GM19467 (cell line): ENCODE measurements around the gene TTC23L.
"Not testable (repeated sequence)": the region's sequence is repeated elsewhere in the genome, so short reads cannot be mapped to it uniquely, and the experiment has no call there.

Experiments
- ATAC-seq: cut with Tn5 transposase; IDR thresholded peaks from one replicate; pipeline ENCODE4 v1.9.1; 2021; ENCODE audit warnings: mild to moderate bottlenecking, moderate library complexity; ENCODE audit not compliant: unreplicated experiment

Gene TTC23L

DNA sequence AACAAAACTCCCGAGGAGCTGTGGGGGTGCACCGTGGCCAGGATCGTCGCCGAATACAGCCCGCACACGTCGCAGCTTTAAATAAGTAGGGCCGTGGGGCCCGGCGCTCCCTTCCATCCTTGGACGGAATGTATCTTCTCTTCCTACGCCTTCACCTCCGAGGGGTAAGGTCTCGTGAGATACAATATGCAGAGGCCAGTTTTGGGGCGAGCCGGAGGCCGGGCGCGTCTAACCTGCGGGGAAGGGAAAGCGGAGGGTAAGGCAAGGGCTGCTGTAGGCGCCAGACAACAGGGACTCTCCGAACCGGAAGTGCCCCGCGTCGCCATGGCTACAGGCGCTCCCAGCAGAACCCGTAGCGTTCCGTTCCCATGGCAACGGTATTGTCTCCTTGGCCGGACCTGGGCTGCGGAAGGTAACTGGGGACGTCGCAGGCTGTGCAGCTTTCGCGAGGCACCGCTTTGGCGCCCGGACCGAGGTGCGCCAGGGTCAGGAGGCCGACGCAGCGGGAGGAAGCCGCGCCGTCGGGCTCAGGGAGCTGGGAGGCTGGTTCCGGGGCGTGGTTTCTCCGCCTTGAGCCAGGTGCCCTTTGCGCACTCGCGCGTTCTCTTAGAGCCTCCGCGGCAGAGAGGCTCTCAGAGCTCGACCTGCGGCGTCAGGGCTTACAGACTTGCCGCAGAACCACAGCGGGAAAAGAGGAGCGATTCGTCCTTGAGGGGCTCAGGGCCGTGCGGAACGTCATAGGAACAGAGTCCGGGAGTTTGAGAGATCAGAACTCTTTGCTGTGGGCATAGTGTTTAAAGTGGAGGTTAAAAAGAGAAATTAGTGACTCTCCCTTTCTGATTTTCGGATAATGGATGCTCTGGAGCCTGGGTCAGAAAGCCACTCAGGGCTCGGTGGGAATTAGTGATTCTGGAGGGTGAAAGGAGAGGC is at the start of gene TTC23L:
TSS of gene TTC23L (plus strand) at position 380 of the 930 bp plus-strand sequence. CDS start 1,508 bp downstream, outside the sequence.
- peak; percentile 97 for ATAC-seq

- ATAC-seq = no peak
Measured at GRCh38 chr5:34789639-34790038, 49.3 kb upstream of the TTC23L start.

GRCh38 chr5:34790069-34790468 is 48.9 kb upstream of the TTC23L start:
- no peak for ATAC-seq

DNA sequence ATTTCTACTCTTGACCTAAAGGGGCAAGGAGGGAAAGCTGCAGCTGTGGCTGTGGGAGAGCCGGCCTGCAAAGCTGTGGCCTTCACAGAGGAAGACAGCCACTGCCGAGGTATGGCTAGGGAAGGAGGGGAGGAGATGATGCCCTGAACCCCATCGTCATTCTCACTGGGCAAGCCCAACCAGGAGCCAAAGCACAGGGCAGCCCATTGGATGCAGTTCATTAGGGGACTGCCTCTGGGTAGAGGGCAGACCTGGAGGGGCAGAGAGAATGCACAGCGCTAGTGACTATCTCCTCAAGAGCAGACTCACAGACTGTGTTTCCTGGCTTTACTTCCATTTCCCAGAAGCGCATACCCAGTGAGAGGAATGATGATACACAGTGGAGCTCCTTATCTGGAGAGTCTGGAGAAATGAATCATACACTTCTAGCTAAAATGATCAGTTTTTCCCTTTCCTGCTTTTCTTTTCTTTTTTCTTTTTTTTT is 47.2 kb upstream of the TTC23L start:
- no peak for ATAC-seq

GRCh38 chr5:34802834-34803563 is 36.0 kb upstream of the TTC23L start:
- no peak for ATAC-seq

DNA sequence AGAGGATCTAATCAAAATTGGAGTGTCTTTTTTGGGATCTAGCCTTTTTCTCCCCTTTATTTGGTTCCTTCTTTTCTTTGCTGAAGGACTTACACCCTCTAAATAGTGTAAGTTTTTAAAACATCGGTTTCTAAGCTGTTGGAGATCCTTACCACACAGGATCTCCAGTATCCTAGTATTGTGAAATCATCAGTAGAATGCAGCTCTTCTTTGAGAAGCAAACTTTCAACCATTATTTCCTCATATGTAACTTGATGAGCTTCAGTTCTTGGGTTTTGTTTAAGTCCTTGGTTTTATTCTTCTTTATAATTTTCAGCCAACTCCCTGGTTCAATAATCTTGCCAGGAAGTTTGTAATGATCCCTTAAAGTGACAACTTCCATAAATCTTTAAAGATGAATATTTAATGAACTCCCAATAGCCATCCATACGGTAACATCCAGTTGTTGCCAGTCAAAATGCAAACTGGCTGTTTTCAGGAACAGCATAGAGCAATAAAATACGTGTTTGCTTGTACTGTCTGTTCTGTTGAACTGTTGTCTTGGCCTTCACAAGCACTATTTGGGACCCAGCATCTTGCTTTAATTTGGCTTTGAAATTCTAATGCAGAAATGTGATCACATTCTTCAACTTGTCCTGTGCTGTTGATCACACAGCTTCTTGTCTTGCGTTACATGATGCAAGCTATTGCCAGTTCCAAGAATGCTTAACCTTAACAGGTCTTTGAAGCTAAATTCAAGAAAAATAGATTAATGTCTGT is 34.8 kb upstream of the TTC23L start:
- ATAC-seq = no peak

- ATAC-seq = no peak
Measured at GRCh38 chr5:34804913-34805312, 34.1 kb upstream of the TTC23L start.

DNA sequence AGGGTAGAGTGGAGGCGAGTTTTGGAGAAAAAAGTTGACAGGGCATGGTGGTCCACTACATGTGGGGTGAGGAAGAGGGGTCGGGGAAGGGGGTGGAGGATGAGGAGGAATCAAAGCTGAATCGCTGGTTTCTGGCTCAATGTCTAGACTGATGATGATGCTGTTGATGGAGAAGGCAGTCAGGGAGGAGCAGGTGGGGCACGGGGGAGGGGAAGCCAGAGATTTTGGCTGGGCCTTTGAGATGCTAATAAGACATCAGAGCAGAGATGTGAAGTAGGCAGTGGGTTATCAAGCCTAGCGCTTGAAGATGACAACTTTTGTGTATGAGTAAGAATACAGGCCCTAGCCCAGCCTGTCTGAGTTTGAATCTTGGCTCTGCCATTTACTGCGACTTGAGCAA is 32.4 kb upstream of the TTC23L start:
- ATAC-seq = no peak

DNA sequence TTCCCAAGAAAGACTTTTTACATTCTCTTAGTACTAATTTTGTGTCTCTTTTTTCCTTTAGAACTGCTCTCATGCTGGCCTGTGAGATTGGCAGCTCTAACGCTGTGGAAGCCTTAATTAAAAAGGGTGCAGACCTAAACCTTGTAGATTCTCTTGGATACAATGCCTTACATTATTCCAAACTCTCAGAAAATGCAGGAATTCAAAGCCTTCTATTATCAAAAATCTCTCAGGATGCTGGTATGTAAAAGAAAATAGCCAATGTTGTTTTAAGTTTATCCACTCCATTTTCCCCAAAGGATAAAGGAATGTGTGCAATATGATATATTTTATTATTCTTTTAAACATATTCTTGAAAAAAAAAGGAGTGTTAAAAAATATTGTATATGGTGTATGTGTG is 27.3 kb upstream of the TTC23L start:
- no peak for ATAC-seq

GRCh38 chr5:34813509-34813908 is 25.5 kb upstream of the TTC23L start:
- ATAC-seq = no peak

- ATAC-seq = no peak
Measured at GRCh38 chr5:34817558-34818351, 21.2 kb upstream of the TTC23L start.

- ATAC-seq = no peak
Measured at GRCh38 chr5:34818717-34819116, 20.2 kb upstream of the TTC23L start.

- no peak for ATAC-seq
Measured at GRCh38 chr5:34820593-34820992, 18.4 kb upstream of the TTC23L start.

GRCh38 chr5:34822956-34823715 is 15.8 kb upstream of the TTC23L start:
- no peak for ATAC-seq

GRCh38 chr5:34826347-34826746 is 12.6 kb upstream of the TTC23L start:
- ATAC-seq = no peak

GRCh38 chr5:34827588-34828506 is 11.1 kb upstream of the TTC23L start:
- no peak for ATAC-seq

DNA sequence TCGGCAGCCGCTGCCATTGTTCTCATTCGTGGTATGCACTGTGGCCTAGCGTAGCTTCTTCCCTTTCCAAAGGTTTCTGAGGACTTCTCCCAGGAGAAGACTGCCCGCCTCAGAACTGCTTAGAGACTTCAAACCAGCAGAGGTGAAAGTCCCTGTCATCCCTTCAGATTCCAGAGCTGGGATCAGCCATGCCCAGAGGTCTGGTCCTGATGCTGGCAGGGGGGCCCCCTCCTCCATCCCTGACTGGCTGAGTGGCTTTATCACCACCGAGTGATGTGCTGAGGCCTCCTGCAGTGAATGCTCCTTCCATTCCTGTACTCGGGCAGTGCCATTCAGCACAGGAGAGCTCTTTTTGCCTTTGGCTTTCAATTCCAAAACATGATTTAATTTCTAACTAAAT is 8.1 kb upstream of the TTC23L start:
- ATAC-seq = not testable (repeated sequence)

GRCh38 chr5:34831303-34831702 is 7.7 kb upstream of the TTC23L start:
- ATAC-seq = no peak
